ENCODE data around the gene MICAL2.
A peak's percentile ranks its signal among the peaks of the same experiment; 100 is the strongest.

MICAL2 gene

DNA sequence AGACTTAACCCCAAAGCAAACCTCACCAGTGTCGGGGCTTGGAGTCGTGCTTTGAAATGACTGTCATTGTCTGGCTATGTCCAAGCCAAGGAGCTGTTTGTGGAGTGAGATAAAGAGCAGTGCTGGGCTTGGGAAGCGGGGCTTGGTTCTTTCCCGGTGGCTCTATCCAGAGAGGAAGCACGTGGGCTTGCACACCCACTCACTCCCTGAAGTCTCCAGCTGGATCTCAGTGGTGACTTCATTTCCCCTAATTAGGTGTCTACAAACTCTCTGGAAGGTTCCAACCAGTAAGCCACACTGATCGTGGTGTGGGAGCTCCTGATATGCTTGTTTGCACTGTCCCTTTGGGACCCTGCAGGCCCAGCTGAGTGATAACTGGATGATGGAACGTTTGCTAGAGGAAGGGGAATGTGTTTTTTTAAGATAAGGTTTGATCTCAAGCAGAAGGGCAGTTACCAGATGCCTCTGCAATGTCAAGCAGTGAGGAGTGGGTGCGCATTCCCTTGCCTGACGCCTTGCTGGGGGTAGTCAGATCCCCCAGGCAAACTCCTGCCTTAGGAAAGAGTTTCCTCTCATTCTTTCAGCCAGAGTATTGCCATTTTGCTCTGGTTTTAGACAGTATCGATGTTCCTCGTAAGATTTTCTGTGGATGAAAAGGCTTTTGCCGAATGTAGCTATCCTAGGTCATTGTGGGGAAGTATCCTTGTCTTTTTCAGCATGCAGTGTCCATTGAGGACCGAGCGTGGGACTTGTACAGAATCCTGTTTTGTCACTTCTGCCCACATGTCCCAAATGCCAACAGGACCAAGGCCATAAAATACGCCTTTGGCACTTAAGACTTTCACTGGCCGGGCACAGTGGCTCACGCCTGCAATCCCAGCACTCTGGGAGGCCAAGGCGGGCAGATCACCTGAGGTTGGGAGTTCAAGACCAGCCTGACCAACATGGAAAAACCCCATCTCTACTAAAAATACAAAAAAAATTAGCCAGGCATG lies 90.9 kb downstream of the MICAL2 start:
- TF ChIP-seq POLR2AphosphoS5 (IDR thresholded peaks at IDR 0.05; ENCODE audit: low read depth, low read length) (no peak), POLR2A (IDR thresholded peaks at IDR 0.05; ENCODE audit: low read depth, low read length) (no peak), PAX5 (IDR thresholded peaks at IDR 0.05; ENCODE audit: insufficient read depth, low read length, severe bottlenecking) (no peak), POU2F2 (IDR thresholded peaks at IDR 0.05; ENCODE audit: low read depth, low read length) (no peak)
- DNase-seq (ENCODE audit: insufficient read length, low spot score) = no peak
- no peak for FAIRE-seq

DNA sequence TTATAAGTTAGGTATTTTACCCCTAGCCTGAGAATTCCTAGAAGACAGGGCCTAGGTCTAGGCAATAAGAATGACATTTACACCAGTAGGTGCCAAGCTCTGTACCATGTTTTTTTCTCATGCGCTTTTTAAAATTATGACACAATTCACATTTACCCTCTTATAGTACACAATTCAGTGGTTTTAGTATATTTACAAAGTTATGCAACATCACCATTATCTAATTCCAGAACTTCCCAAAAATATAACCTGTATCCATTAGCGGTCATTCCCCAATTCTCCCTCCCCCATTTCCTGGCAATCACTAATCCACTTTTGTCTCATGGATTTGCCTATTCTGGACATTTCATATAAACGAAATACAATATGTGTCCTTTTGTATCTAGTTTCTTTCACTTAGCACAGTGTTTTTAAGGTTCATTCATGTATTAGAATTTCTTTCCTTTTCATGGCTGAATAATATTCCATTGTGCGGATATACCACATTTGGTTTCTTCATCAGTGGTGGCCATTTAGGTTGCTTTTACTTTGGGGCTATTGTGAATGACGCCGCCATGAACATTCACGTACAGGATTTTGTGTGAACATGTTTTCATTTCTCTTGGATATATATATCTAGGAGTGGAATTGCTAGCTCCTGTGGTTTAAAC lies 92.4 kb downstream of the MICAL2 start:
- FAIRE-seq (no peak), DNase-seq (ENCODE audit: insufficient read length, low spot score) (no peak)
- TF ChIP-seq PAX5 (IDR thresholded peaks at IDR 0.05; ENCODE audit: insufficient read depth, low read length, severe bottlenecking) (no peak), POU2F2 (IDR thresholded peaks at IDR 0.05; ENCODE audit: low read depth, low read length) (no peak), POLR2AphosphoS5 (IDR thresholded peaks at IDR 0.05; ENCODE audit: low read depth, low read length) (no peak), TAF1 (IDR thresholded peaks at IDR 0.05; ENCODE audit: low read depth, low read length) (no peak), SPI1 (IDR thresholded peaks at IDR 0.05; ENCODE audit: low read depth, low read length) (no peak), POLR2A (IDR thresholded peaks at IDR 0.05; ENCODE audit: low read depth, low read length) (no peak)

DNA sequence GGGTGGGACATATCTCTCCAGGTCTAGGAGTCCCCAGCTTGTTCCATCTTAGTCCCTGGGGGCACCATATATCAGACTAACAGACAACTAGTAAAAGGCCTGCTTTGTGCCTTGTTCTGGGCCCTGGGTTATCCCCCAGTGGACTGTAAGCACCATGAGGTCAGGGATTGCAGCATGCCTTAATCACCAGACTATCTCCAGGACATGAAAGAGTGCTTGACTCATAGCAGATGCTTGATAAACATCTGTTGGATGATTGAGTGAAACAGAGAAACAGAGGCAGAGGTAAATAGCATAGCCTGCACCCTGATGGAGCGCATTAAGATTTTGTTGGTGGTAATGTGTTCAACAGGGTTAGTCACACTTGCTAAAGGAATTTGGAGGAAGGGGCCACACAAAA lies 94.1 kb downstream of the MICAL2 start:
- TF ChIP-seq SPI1 (IDR thresholded peaks at IDR 0.05; ENCODE audit: low read depth, low read length) (no peak), TAF1 (IDR thresholded peaks at IDR 0.05; ENCODE audit: low read depth, low read length) (no peak), POLR2AphosphoS5 (IDR thresholded peaks at IDR 0.05; ENCODE audit: low read depth, low read length) (no peak), POLR2A (IDR thresholded peaks at IDR 0.05; ENCODE audit: low read depth, low read length) (no peak), PAX5 (IDR thresholded peaks at IDR 0.05; ENCODE audit: insufficient read depth, low read length, severe bottlenecking) (no peak), POU2F2 (IDR thresholded peaks at IDR 0.05; ENCODE audit: low read depth, low read length) (no peak)
- DNase-seq (ENCODE audit: insufficient read length, low spot score) (no peak), FAIRE-seq (no peak)

DNA sequence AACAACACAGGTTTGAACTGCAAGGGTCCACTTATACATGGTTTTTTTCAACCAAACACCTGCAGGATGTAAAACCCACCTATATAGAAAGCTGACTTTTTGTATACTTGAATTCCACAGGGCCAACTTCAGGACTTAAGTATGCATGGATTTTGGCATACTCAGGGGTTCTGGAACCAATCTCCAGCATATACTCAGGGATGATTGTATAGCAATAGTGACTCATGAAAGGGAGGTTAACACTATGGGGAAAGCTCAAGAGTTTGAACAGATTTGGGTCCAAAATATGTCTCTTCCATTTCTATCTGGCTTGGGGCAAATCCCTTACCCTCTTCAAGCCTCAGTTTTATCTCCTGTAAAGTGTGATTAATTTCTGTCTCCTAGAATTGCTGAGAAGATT lies 94.9 kb downstream of the MICAL2 start:
- TF ChIP-seq POLR2A (IDR thresholded peaks at IDR 0.05; ENCODE audit: low read depth, low read length) = no peak
- no peak for TF ChIP-seq TAF1 (IDR thresholded peaks at IDR 0.05; ENCODE audit: low read depth, low read length)
- TF ChIP-seq POU2F2 (IDR thresholded peaks at IDR 0.05; ENCODE audit: low read depth, low read length) = no peak
- no peak for TF ChIP-seq PAX5 (IDR thresholded peaks at IDR 0.05; ENCODE audit: insufficient read depth, low read length, severe bottlenecking)
- no peak for TF ChIP-seq SPI1 (IDR thresholded peaks at IDR 0.05; ENCODE audit: low read depth, low read length)
- TF ChIP-seq POLR2AphosphoS5 (IDR thresholded peaks at IDR 0.05; ENCODE audit: low read depth, low read length) = no peak
- DNase-seq (ENCODE audit: insufficient read length, low spot score) = no peak
- no peak for FAIRE-seq

DNA sequence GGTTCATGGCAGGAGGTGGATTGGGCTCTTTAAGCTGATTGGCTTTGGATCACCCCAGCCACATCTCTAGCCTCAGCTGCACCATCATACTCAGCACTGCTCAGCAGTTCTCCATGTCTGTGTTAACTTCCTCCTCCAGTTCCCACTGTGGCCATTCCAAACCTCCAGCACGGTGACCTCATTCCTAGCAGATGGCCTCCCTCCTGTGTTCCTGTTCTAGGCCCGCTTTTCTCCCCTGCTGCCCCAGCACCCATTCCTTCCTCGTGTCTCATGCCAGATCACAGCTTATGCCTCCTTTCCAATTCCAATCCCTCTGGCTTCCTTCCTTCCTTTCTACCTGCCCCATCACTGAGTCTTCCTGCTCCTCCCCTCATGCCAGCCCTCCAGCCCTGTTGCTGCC lies 96.1 kb downstream of the MICAL2 start:
- FAIRE-seq (no peak), DNase-seq (ENCODE audit: insufficient read length, low spot score) (no peak)
- no peak for TF ChIP-seq POLR2A (IDR thresholded peaks at IDR 0.05; ENCODE audit: low read depth, low read length)
- no peak for TF ChIP-seq TAF1 (IDR thresholded peaks at IDR 0.05; ENCODE audit: low read depth, low read length)
- TF ChIP-seq POU2F2 (IDR thresholded peaks at IDR 0.05; ENCODE audit: low read depth, low read length) = no peak
- no peak for TF ChIP-seq SPI1 (IDR thresholded peaks at IDR 0.05; ENCODE audit: low read depth, low read length)
- TF ChIP-seq PAX5 (IDR thresholded peaks at IDR 0.05; ENCODE audit: insufficient read depth, low read length, severe bottlenecking) = no peak
- no peak for TF ChIP-seq POLR2AphosphoS5 (IDR thresholded peaks at IDR 0.05; ENCODE audit: low read depth, low read length)

DNA sequence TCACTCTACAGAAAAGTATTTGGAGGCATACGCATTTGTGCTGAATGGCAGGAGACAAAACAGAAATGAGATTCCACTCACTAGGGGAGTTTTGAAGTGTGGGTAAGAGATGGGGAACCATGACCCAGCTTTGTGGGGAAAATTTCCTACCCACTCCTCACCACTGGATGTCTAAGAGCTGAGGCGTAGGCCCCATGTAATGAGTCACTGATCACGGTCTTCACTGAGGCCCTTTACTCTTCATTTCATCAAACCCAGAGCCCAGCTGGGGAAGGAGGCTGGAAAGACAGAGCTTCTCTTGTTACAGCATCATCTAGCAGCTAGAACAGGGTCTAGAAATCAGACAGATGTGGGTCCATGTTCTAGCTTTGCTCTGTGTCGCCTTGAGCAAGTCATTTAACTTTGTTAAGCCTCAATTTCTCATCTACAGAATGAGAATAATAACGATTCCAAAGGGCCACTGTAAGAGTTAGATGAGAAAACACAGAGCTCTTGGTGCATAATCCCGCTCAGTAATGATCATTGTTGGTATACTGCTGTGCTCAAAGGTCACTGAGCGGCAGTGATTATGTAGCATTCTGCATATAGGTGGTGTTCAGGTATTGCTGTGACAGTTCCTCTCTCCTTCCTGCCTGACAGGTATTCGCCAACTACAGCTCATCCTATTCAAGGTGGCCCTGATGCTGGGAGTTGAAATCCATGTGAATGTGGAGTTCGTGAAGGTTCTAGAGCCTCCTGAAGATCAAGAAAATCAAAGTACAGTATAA lies 97.2 kb downstream of the MICAL2 start:
- DNase-seq (ENCODE audit: insufficient read length, low spot score) (no peak), FAIRE-seq (no peak)
- TF ChIP-seq POLR2AphosphoS5 (IDR thresholded peaks at IDR 0.05; ENCODE audit: low read depth, low read length) (no peak), TAF1 (IDR thresholded peaks at IDR 0.05; ENCODE audit: low read depth, low read length) (no peak), POU2F2 (IDR thresholded peaks at IDR 0.05; ENCODE audit: low read depth, low read length) (no peak), POLR2A (IDR thresholded peaks at IDR 0.05; ENCODE audit: low read depth, low read length) (no peak), PAX5 (IDR thresholded peaks at IDR 0.05; ENCODE audit: insufficient read depth, low read length, severe bottlenecking) (no peak), SPI1 (IDR thresholded peaks at IDR 0.05; ENCODE audit: low read depth, low read length) (no peak)

DNA sequence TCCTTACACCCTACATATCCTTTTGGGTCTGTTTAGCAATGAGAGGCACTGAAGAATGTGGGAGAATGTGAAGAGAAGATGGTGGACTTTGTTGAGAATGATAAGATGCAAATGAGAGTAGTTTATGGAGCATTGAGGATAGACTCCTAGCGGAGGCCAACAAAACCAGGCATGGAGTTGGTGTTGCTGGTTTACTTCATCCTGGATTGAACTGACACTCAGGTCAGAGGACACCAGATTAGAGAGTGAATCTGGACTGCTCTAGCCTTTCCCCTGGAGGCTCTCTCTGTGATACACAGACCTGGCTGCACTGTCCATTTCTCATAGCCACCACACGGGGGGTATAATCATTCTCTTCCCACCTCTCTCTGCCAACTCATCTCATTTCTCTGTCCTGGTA lies 98.7 kb downstream of the MICAL2 start:
- FAIRE-seq (no peak), DNase-seq (ENCODE audit: insufficient read length, low spot score) (no peak)
- TF ChIP-seq PAX5 (IDR thresholded peaks at IDR 0.05; ENCODE audit: insufficient read depth, low read length, severe bottlenecking) = no peak
- no peak for TF ChIP-seq TAF1 (IDR thresholded peaks at IDR 0.05; ENCODE audit: low read depth, low read length)
- TF ChIP-seq POU2F2 (IDR thresholded peaks at IDR 0.05; ENCODE audit: low read depth, low read length) = no peak
- TF ChIP-seq POLR2A (IDR thresholded peaks at IDR 0.05; ENCODE audit: low read depth, low read length) = no peak
- TF ChIP-seq SPI1 (IDR thresholded peaks at IDR 0.05; ENCODE audit: low read depth, low read length) = no peak
- TF ChIP-seq POLR2AphosphoS5 (IDR thresholded peaks at IDR 0.05; ENCODE audit: low read depth, low read length) = no peak

DNA sequence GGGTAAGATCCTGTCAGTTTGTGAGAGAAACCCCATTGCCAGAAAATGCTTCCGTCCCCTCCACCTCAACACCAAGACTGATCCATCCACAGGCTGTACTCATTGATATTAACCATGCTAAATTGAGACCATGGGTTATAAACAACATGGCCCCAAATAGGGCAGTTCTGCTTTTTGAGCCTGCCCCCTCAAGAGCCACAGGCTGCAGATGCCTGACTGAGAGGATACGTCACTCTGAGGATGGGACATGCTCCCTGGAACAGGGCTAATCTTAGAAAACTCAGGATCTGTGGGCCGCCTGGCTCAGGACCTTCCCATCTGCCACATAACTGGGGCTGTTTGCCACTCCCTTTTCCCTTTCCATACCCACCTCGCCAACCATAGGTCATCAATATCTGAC lies 99.8 kb downstream of the MICAL2 start:
- no peak for TF ChIP-seq POLR2AphosphoS5 (IDR thresholded peaks at IDR 0.05; ENCODE audit: low read depth, low read length)
- TF ChIP-seq POU2F2 (IDR thresholded peaks at IDR 0.05; ENCODE audit: low read depth, low read length) = no peak
- TF ChIP-seq TAF1 (IDR thresholded peaks at IDR 0.05; ENCODE audit: low read depth, low read length) = no peak
- no peak for TF ChIP-seq PAX5 (IDR thresholded peaks at IDR 0.05; ENCODE audit: insufficient read depth, low read length, severe bottlenecking)
- 0 out of 2 replicates have a peak, but pooled peaks have one; percentile 3 for TF ChIP-seq SPI1 (IDR thresholded peaks at IDR 0.05; ENCODE audit: low read depth, low read length)
- no peak for TF ChIP-seq POLR2A (IDR thresholded peaks at IDR 0.05; ENCODE audit: low read depth, low read length)
- no peak for FAIRE-seq
- no peak for DNase-seq (ENCODE audit: insufficient read length, low spot score)
